ENCODE measurements around the gene ZNF417.
"Not testable (repeated sequence)": the region's sequence is repeated elsewhere in the genome, so short reads cannot be mapped to it uniquely, and the experiment has no call there.

ZNF417 gene

DNA sequence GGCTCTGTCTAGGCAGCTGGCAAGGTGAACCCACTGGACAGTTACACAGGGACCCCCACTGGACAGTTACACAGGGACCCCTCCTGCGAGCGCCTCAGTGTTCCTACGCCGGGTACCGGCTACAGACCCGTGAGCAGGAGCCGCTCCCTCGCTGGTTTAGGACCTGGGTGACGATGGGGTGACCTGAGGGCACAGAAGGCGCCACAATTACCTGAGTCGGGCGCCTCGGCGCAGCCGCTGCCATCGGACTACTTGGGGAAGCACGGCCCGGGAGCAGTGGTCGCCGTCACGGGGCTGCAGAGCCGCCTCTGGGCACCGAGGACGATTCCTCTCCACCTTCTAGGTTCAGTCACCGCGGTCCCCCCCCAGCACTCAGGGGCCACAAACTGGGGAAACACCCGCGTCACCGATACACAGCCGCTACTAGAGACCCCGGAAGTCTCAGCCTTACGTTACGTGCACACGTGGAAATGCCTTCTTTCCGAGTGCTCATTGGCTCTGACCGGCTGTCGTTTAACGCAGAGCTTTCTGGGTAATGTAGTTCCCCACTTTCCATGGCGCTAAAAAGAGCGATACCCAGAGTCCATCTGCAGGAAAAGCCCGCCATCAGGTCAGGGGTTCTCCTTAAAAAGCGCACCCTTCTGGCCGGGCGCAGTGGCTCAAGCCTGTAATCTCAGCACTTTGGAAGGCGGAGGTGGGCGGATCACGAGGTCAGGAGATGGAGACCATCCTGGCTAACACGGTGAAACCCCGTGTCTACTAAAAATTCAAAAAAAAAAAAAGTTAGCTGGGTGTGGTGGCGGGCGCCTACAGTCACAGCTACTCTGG, at the start of gene ZNF417:
Gene ZNF417, minus strand, starts transcription at position 425 of the 828 bp plus-strand sequence. Its CDS starts 181 bp downstream, at position 244.
- DNase-seq = peak; percentile 80

DNA sequence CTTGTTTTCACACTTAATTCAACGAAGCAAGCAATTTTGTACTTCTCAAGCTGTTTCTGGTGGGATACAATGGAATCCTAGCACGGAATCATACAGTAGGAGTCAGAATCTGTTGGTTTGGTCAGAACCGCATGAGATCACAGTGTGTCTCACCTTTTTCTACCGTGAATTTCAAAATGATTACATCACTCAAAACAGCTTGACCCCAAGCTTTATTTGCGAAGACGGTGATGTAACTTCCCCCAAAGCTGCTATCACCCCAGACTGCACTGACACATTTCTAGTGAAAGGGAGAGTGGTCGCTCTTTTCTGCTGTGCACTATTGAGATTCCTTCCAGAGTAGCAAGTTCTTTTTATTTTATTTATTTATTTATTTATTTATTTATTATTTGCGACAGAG, 48.4 kb upstream of the ZNF417 start:
- DNase-seq = no peak

DNA sequence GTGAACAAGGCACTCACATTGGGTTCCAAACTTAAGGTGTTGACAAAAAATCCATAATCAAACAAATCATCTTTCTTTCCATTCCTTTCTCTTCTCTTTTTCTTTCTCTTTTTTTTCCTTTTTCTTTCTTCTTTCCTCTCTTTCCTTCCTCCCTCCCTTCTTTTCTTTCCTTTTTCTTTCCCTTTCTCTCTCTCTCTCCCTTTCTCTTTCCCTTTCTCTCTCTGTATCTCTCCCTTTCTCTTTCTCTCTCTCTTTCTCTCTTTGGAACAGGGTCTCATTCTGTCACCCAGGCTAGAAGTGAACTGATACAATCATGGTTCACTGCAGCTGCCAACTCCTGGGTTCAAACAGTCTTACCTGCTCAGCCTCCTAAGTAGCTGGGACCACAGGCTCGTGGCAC, 45.4 kb upstream of the ZNF417 start:
- DNase-seq = no peak

DNA sequence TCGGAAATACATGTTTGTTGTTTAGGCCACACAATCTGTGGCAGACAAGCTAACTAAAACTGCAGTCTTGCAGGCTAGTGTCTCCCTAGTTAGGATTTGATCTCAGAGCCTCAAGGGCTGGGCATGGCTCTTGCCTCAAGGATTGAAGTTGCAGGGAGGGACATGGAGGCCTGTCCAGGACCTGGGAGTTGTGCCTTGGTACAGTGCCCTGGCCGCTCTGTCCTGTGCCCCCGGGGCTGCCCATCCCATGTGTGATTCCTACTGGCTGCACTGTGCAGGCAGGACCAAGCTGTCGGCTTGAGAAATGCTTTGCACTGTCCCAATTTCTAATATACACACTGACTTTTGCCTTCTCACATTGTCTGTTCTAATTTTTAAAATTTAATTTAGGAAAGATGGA, 38.6 kb upstream of the ZNF417 start:
- DNase-seq = no peak

DNA sequence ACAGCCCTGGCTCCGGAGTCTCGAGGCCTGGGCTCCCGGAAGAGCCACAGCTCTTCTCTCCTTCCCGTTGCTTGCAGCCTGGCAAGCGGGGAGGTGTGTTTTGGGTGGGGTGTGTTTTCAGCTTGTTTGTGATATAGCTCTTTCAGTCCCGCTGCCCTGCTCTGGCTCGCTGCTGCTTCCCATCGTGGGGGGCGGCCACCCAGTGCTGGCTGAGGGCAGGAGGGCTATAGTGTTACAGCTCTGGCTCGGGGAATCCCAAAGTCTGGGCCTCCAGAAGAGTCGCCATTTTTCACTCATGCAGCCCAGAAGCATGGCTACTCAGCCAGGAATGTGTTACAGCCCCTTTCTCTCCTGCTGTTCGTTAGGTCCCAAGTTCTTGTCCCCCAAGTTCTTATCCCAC, 33.3 kb upstream of the ZNF417 start:
- DNase-seq = no peak

DNA sequence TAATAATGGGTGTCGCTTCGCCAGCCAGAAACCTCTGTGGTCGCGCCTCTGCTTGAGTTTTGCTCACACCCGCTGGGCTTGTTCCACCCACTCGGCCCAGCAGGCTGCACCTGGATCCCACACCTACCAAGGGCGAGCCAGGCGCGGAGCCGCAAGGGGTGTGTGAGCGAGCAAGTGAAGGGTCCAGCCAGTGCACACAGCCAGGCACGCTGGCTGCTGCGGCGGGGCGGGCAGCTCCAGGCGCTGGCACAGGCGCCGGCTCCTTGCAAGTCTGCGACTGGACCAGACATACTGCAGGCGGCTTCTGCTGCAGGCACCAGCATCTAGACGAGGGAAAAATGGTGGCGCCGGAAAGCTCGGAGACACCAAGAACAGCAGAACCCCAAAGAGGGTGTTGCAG, 32.9 kb upstream of the ZNF417 start:
- DNase-seq = no peak

DNA sequence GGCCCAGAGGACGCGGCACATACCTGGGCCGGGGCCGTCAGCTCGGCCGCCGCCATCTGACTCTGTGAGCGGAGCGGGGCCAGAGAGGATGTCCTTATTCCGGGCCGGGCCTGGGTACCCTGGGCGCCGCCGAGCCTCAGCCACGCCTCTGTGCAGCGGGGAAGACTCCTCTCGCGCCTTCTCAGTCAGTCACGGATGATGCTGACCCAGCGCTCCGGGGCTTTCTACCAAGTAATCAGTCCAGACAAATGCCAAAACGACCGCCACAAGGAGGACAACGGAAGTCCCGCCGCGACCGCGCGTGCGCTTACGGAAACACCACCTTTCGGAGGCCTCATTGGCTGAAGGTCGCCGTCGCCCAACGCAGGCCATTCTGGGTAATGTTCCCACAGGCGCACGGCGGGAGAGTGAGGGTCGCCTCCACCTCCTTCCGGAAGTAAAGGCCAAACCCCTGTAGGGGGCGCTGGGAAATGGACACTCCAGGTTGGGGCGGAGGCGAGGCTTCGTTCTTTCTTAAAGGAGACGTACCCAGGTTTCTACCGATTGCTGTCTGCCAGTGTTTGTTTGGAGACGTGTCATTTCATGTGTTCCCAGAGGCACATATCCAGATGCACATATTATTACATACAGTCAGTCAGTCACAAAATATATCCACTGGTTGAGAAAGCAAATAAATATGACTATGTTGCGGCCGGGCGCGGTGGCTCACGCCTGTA, 31.2 kb upstream of the ZNF417 start, which contains the start of gene ZNF256:
Gene ZNF256, minus strand, starts transcription at position 288 of the 716 bp plus-strand sequence. Its CDS starts 232 bp downstream, at position 56.
- peak; percentile 78 for DNase-seq

DNA sequence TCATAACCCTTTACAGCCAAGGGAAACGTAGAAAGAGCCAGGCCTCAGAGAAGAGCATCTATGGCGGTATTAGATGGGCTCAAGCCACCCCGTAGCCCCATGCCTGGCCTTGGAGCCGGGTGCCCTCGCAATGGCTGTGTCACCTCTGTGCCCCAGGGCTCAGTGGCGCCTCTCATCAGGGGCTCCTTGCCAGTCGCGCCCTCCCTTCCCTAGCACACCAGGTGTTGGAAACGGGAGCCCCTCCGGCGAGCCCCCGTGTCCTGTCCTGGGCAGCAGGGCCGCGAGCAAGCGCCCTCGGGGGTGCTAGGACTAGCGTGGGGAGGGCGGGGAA, 30.7 kb upstream of the ZNF417 start:
- no peak for DNase-seq

DNA sequence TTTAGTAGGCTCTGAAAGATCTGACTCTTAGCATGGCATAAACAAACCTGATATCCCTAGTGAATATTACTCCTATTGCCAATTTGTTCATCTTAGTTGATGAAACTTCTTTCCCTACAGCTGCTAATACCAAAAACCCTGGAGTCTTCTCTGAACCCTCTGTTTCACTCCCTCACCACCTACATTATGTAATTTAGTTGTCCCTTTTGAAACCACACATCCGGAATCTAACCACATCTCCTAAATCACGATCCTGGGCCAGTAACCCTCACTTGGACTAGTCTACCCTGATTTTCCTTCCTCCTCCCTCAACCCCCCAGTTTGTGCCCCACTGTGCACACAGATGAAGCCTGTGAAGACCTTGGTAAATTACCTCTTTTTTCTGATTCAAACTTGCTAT, 29.9 kb upstream of the ZNF417 start:
- no peak for DNase-seq

DNA sequence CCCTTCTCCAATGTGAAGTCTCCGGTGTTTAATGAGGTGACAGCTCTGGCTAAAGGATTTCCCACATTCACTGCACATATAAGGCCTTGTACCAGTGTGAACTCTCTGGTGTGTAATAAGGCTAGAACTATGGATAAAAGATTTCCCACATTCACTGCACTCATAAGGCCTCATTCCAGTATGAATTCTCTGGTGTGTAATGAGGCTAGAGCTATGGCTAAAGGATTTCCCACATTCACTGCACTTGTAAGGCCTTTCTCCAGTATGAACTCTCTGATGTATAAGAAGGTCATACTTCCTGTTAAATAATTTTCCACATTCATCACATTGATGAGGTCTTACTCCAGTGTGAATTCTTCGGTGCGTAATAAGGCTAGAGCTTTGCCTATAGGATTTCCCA, 25.2 kb upstream of the ZNF417 start:
- DNase-seq = no peak

DNA sequence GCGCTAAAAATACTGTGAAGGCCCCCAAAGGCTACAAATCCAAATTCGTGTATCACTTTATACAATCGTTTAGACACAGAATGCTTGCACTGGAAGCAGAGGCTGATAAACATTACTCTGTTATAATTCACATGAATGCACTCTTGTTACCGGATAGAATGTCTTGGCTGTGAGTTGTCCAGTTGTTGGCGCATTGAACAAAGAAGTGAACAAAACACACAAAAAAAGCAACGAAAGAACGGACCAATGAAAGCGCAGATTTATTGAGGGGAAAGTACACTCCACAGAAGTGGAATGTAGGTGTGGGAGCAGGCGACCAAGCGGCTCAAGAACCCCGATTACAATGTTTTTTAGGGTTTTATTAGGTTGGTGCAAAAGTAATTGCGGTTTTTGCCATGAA, 19.3 kb upstream of the ZNF417 start:
- no peak for DNase-seq

DNA sequence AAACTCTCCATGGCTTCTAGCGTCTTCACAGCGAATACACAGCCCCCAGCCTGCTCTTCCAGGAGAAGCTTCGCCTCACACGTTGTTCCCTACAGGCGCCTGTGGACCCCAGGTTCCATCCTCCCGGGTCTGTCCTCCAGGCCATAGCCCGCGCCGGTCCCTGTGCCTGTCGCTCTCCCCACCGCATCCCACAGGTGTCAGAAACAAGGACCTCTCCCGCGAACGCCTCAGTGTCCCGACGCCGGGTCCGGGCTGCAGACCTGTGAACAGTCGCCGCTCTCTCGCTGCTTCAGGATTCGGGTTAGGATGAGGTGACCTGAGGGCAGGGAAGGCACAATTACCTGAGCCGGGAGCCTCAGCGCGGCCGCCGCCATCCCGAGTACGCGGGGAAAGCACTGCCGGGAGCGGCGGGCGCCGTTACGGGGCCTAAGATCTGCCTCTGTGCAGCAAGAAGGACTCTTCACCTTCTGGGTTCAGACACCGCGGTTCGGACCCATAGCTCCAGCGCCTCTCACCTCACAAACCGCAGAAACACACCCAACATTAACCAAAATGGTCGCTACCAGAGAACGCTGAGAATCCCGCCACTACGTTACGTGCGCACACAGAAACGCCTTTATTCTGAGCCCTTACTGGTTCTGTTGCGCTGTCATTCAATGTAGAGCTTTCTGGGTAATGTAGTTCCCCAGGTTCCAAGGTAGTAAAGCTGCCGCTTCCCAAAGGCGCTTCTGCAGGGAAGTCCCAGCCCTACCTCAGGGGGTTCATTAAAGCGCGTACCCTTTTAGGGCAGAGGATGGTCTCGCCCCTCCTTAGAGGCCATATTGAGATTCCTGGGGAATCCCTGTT, 18.7 kb upstream of the ZNF417 start, which contains the start of gene ZNF418:
Gene ZNF418, minus strand, starts transcription at position 583 of the 846 bp plus-strand sequence. CDS start 1,580 bp downstream, outside the sequence.
- DNase-seq = no peak

DNA sequence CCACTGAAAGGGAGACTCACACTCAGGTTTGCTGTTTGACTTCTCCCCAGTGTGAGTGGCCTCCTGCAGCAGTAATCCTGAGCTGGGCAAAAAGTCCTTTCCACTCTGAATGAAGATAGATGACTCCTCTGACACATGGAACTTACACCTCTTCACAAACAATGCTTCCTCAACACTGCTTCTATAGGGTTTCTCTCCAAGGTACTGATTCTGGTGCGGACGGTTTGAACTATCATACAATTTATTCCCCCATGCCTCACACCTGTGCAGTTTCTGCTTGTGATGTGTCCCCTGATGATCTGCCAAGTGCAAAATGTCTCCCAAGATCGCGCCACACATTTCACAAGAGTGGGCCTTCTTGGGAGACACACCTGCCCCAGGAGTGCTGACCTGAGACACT, 11.2 kb upstream of the ZNF417 start:
- no peak for DNase-seq

DNA sequence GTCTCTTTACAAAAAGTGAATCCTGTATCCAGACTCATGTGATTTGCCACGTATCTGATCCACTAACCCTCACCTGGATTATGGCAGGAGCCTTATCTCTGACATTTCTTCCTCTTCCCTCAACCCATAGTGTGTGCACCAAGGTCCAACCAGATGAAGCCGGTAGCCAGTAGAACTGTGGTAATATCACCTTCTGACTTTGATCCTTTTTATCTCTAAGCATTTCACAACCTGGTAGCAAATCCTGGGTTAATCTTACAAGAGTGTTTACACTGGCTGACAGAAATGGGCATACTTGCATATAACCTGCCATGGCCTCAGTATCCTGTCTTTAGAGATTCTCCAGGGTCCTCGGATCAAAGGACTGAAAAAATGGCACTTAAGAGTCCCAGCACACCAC, 1.9 kb downstream of the ZNF417 start:
- DNase-seq = no peak

DNA sequence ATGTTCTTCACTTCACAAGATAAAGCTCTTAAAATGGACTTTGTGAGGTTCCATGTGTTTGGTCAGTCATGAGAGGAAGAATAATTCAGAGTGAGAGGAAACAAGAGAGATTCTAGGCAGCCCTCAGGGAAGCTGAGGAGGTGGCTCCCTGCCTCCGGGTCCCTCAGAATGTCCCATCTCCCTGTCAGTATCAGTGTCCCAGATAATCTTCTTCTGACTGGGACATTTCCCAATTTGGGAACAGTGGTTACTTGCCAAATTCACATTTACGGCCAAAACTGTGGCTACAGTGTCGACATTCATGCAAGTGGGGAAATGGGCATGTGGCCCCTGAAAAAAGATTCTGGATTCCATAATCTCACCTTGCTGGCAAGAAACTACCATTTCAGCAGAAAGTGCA, 9.0 kb downstream of the ZNF417 start:
- DNase-seq = no peak

DNA sequence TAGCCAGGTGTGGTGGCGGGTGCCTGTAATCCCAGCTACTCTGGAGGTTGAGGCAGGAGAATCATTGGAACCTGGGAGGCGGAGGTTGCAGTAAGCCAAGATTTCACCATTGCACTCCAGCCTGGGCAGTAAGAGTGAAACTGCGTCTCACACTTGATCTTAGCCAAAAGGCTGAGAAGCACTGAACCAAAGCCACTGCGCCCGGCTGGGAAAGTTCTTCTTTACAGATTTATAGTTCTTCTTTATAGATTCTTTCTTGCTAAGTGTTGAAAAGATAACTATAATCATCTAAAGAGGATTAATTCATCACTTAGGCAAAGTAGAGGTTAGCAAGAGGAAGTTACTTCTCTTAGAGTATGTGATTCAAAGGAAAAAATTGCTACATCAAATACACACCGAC, 11.1 kb downstream of the ZNF417 start:
- no peak for DNase-seq

DNA sequence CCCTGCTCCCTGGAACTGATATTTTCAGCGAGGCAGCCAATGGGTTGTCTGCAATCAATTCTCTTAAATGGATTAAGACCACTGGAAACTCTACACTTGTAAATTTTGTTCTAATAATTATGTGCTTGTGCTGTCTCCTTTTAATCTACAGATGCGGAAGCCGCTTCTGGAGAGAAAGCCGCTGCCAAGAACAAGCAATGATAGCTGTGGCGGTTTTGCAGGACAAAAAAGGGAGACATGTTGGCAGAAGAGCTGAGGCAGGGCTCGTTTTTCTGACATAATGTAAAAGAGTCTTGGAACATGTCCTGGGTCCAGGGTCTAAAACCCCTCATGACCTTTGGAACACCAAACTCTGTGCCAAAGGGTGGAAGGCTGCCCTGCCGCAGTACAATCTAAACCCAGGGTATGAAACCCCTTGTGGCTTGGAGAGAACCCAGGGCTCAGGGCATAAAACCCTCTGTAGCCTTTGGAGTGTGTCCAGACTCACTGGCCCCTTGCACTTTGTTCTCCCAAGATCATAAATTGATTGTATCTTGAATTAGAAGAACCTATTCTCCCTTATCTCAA, 12.7 kb downstream of the ZNF417 start:
- DNase-seq = no peak

DNA sequence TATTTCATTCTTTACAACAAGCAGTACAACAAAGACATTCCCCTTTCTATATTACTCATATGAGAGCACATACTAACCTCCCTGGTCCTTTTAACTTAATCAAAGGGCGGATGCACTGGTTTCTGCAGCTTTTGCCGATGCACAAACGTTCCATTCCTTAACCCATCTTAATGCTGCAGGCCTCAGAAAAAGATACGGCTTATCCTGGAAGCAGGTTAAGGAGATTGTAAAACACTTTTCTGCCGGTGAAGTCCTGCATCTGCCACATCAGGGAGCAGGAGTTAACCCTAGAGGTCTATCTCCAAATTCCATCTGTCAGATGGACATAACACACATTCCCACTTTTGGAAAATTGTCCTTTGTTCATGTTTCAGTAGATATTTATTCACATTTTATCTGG, 16.1 kb downstream of the ZNF417 start:
- no peak for DNase-seq

DNA sequence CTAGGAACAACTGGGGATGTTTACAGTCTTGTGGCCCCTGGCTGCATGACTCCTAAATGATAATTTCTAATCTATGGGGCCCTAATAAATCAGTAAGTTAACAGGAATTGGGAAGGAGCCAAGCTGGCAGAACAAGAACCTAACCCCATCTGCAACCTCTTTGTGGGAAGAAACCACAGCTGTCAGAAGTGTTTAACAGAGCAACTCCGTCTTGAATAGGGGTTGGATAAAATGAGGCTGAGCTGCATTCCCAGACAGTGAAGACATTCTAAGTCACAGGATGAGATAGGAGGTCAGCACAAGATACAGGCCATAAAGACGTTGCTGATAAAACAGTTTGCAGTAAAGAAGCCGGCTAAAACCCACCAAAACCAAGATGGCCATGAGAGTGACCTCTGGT, 25.7 kb downstream of the ZNF417 start:
- not testable (repeated sequence) for DNase-seq

DNA sequence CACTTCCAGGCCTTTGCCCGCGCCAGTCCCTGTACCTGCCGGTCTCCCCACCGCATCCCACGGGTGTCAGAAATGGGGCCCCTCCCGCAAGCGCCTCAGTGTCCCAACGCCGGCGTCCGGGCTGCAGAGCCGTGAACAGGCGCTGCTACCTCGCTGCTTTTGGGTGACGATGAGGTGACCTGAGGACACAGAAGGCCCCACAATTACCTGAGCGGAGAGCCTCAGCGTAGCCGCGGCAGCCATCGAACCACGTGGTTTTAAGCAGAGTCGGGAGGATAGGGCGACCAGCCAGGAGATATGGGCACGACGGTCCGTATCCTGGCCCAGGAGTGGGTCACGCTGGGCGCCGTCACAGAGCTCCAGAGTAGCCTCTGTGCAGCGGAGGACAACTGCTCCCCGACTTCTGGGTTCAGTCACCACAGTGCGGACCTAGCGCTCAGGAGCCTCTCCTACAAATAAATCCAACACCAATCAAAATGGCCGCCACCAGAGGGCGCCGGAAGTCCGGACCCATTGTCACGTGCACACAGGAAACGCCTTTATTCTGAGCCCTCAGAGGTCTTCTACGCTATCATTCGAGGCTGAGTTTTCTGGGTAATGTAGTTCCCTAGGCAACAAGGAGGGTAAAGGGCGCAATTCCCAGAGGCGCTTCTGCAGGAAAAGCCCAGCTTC, 27.7 kb downstream of the ZNF417 start, which contains the start of gene ZNF814:
Gene ZNF814, minus strand, starts transcription at position 478 of the 672 bp plus-strand sequence. Its CDS starts 235 bp downstream, at position 243.
- DNase-seq = peak; percentile 70

DNA sequence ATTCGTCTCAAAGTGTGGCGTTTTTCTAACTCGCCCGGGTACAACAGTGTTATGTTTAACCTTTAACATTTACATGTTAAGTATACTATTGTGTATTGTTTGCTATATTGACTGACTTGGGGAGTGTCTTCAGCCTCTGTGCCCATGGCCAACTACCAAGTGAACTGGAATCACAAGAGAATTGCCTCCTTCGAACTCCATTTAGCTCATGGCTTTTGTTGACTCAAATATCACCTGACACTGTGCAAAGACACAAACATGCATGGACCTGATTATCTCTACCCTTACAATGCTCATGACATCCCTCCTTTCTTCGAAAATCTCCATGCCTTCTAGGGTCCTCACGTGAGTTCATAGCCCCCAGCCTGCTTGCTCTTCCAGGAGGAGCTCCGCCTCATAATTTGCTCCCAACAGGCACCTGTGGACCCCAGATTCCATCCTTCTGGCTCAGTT, 28.3 kb downstream of the ZNF417 start:
- DNase-seq = no peak
